Measurements from ENCODE around the gene BRMS1. TPM values are rescaled to one million over a fixed set of nuclear protein-coding genes. Genes with fewer than 3 reads are reported as not detected.

Gene BRMS1
- total RNA-seq, 1 experiment from 2014 or later: 95.8 TPM

Other genes starting within 250 kb of the BRMS1 start
- gene KLC2, start 87.4 kb downstream of the BRMS1 start, total RNA-seq (2014; rRNA removed; shearing (Covaris generic)): 21.4 and 28.2 TPM in 2 replicates
- gene RAB1B, start 76.5 kb downstream of the BRMS1 start, total RNA-seq (2014; rRNA removed; shearing (Covaris generic)): 132 and 133 TPM in 2 replicates
- 0.72 and 1.9 TPM in 2 replicates for gene CNIH2, start 66.9 kb downstream of the BRMS1 start, total RNA-seq (2014; rRNA removed; shearing (Covaris generic))
- gene YIF1A, start 56.0 kb downstream of the BRMS1 start, total RNA-seq (2014; rRNA removed; shearing (Covaris generic)): 86.1 and 109 TPM in 2 replicates
- gene TMEM151A, start 53.2 kb downstream of the BRMS1 start, total RNA-seq (2014; rRNA removed; shearing (Covaris generic)): 0.05 TPM in 1 of 2 replicates, not detected in the other
- gene CD248, start 28.1 kb downstream of the BRMS1 start, total RNA-seq (2014; rRNA removed; shearing (Covaris generic)): not detected in 2 replicates
- 15.6 and 15.7 TPM in 2 replicates for gene RIN1, start 8.7 kb downstream of the BRMS1 start, total RNA-seq (2014; rRNA removed; shearing (Covaris generic))
- 47.0 and 54.1 TPM in 2 replicates for gene B4GAT1, start 2.5 kb upstream of the BRMS1 start, total RNA-seq (2014; rRNA removed; shearing (Covaris generic))
- gene SLC29A2, start 26.7 kb upstream of the BRMS1 start, total RNA-seq (2014; rRNA removed; shearing (Covaris generic)): not detected in 2 replicates
- not detected in 2 replicates for gene NPAS4, start 75.9 kb upstream of the BRMS1 start, total RNA-seq (2014; rRNA removed; shearing (Covaris generic))
- gene MRPL11, start 93.7 kb upstream of the BRMS1 start, total RNA-seq (2014; rRNA removed; shearing (Covaris generic)): 80.0 and 127 TPM in 2 replicates
- 13.3 and 16.1 TPM in 2 replicates for gene PELI3, start 121.8 kb upstream of the BRMS1 start, total RNA-seq (2014; rRNA removed; shearing (Covaris generic))
- gene DPP3, start 135.3 kb upstream of the BRMS1 start, total RNA-seq (2014; rRNA removed; shearing (Covaris generic)): 76.7 and 79.7 TPM in 2 replicates
- gene BBS1, start 165.5 kb upstream of the BRMS1 start, total RNA-seq (2014; rRNA removed; shearing (Covaris generic)): 14.7 and 22.0 TPM in 2 replicates
- 17.4 and 21.5 TPM in 2 replicates for gene ZDHHC24, start 200.9 kb upstream of the BRMS1 start, total RNA-seq (2014; rRNA removed; shearing (Covaris generic))
- gene ACTN3, start 201.8 kb upstream of the BRMS1 start, total RNA-seq (2014; rRNA removed; shearing (Covaris generic)): 11.2 TPM in 1 of 2 replicates, not detected in the other
- gene CTSF, start 223.5 kb upstream of the BRMS1 start, total RNA-seq (2014; rRNA removed; shearing (Covaris generic)): 1.6 and 7.8 TPM in 2 replicates
- 0.31 and 1.2 TPM in 2 replicates for gene CCDC87, start 248.0 kb upstream of the BRMS1 start, total RNA-seq (2014; rRNA removed; shearing (Covaris generic))
- gene CCS, start 248.1 kb upstream of the BRMS1 start, total RNA-seq (2014; rRNA removed; shearing (Covaris generic)): 12.4 and 16.6 TPM in 2 replicates